Measurements from ENCODE around the gene SDK1.

DNA sequence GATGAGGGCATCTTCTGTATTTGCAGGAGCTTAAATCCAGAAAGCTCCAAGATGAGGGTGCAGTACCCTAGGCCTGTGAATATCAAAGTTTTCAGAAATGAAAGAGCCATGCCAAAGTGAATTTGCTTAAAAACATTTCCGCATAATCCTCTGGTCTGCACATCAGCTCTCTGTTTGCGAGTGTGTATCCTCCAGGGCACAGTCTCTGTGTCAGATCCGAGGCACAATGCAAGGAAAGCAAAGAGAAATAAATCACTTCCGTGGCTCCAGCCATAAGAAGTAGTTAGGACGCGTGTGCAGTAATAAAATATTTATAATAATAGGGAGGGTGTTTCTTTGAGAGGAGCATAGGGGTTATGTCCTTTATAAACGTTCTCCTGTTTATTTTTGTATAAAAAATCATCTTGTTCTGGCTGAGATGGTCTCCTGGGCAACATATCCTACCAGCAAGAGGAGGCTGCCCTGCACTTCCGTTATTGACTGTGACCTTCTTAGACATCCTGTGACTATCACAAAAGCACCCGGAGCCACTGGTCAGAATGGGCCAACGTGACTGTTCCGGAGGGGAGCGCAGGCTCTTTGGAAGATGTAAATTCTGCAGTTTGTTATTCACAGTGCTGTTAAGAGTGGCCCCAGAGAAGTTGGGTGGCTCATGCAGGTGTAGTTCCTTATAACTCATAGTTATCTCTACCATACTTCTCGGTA, 713.4 kb downstream of the SDK1 start:
- TF ChIP-seq CTCF (IDR thresholded peaks at IDR 0.05; ENCODE audit: low read depth, low read length, missing input control) (no peak), MAX (IDR thresholded peaks at IDR 0.05) (no peak), RAD21 (IDR thresholded peaks at IDR 0.05) (no peak), SP1 (IDR thresholded peaks at IDR 0.05) (no peak), YY1 (IDR thresholded peaks at IDR 0.05) (no peak), FOXA1 (IDR thresholded peaks at IDR 0.05) (no peak), ZBTB33 (IDR thresholded peaks at IDR 0.05) (no peak), TAF1 (conservative IDR thresholded peaks at IDR 0.05) (no peak), RXRA (IDR thresholded peaks at IDR 0.05) (no peak), JUND (IDR thresholded peaks at IDR 0.05) (no peak)
- TF ChIP-seq, protein P1, sequence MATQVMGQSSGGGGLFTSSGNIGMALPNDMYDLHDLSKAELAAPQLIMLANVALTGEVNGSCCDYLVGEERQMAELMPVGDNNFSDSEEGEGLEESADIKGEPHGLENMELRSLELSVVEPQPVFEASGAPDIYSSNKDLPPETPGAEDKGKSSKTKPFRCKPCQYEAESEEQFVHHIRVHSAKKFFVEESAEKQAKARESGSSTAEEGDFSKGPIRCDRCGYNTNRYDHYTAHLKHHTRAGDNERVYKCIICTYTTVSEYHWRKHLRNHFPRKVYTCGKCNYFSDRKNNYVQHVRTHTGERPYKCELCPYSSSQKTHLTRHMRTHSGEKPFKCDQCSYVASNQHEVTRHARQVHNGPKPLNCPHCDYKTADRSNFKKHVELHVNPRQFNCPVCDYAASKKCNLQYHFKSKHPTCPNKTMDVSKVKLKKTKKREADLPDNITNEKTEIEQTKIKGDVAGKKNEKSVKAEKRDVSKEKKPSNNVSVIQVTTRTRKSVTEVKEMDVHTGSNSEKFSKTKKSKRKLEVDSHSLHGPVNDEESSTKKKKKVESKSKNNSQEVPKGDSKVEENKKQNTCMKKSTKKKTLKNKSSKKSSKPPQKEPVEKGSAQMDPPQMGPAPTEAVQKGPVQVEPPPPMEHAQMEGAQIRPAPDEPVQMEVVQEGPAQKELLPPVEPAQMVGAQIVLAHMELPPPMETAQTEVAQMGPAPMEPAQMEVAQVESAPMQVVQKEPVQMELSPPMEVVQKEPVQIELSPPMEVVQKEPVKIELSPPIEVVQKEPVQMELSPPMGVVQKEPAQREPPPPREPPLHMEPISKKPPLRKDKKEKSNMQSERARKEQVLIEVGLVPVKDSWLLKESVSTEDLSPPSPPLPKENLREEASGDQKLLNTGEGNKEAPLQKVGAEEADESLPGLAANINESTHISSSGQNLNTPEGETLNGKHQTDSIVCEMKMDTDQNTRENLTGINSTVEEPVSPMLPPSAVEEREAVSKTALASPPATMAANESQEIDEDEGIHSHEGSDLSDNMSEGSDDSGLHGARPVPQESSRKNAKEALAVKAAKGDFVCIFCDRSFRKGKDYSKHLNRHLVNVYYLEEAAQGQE (IDR thresholded peaks at IDR 0.05): no peak

All from liver (tissue), 3 donors.